H1 (cell line): ENCODE data around the gene TMEM106C. TPM values are rescaled to one million over a fixed set of nuclear protein-coding genes. Genes with fewer than 3 reads are reported as not detected.

Experiments used
- SIN3A ChIP-seq, 2 experiments: IDR thresholded peaks in 1 of 2; conservative IDR thresholded peaks in 1 of 2; 2 replicates each; pipeline ENCODE4 v1.6.1; 2011 to 2012; ENCODE audit warnings: low read length in 2 of 2, improper control_type of control experiment in 1 of 2, low read depth in 1 of 2, mild to moderate bottlenecking in 1 of 2
- polyA plus RNA-seq, 7 experiments: library from polyadenylated mRNA; depleted of rRNA in 3 of 7; stranded (reverse) in 5 of 7; unstranded in 2 of 7; fragments of >200 nt in 5 of 7; fragments of 200-250 nt in 2 of 7; gene quantifications; 1 replicate in 5 of 7; 2 replicates in 1 of 7; 4 replicates in 1 of 7; pipeline versions ENCODE4 v1.2.1 to v1.2.3, GENCODE V29; 2011 to 2013; ENCODE audit warnings: missing spikeins in 2 of 7, mixed read lengths in 2 of 7
- total RNA-seq: library from RNA; stranded (reverse); fragmentation: NEBNext Ultra II Directional; extraction: Animal tissue kit (Norgen Biotek cat#: 25700); gene quantifications from 2 replicates; pipeline ENCODE4 v1.2.1, GENCODE V29; 2021

The TMEM106C gene
- total and polyA plus RNA-seq, 2 of the 8 experiments (the other 6 are each of a cell fraction or from before 2014, with no cell fraction given) = 36.6 to 45.3 TPM

- TF ChIP-seq SIN3A (conservative IDR thresholded peaks at IDR 0.05 in 1 of 2, IDR thresholded peaks at IDR 0.05 in 1 of 2; ENCODE audit: low read depth in 1 of 2, low read length in 2 of 2) = no peak
Observed at GRCh38 chr12:48003226-48004052, 40.0 kb downstream of the TMEM106C start (continued).
